Activated CD8-positive, alpha-beta memory T cell treated with anti-CD3 and anti-CD28 coated beads, Interleukin-2, amount 50 U/mL, for 24 hours (primary cell): Measurements from ENCODE around the gene MTA2.
"Not testable (repeated sequence)": the region's sequence is repeated elsewhere in the genome, so short reads cannot be mapped to it uniquely, and the experiment has no call there.

Experiments
- DNase-seq: peaks from one replicate; pipeline ENCODE4 v3.0.0-alpha.2; 2020; ENCODE audit errors: extremely low read depth

Gene MTA2

DNA sequence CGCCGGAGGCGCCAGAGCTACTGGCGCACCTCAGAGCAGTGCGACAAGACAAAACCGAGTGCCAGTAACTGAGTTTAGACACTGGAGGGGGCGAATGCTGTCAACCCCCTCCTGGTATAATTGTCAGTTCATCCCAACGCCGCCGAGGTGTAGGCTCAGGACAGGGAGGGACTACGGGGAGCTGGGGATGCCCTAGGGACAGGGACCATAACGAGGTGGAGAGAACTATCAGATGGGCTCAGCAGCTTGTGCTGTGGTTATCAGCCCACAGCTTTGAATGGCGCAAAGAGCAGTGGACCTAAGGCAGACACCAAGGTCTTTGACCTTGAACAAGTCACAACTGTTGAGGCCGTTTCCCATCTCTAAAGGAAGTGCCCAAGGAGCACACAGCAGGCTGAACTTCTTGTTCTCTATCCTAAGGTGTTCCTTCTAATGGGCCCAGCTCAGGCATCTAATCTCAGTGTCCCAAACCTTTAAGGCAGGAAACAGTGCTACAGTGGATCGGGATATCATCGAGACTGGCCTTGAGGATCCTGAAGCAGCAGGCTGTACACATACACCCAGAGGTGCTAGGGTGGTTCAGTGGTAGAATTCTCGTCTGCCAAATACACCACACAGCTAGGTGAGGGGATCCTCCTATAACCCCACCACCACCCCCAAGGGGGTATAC is 9.4 kb downstream of the MTA2 start:
- no peak for DNase-seq

GRCh38 chr11:62591448-62592145 is 10.1 kb downstream of the MTA2 start, which contains the start of gene TUT1:
Gene TUT1, minus strand, starts transcription at chr11:62591523. Its CDS starts 38 bp downstream, at chr11:62591485.
- DNase-seq: peak; percentile 93

GRCh38 chr11:62588966-62589637 is 12.6 kb downstream of the MTA2 start:
- DNase-seq: no peak

GRCh38 chr11:62585356-62585755 is 16.3 kb downstream of the MTA2 start:
- not testable (repeated sequence) for DNase-seq

DNA sequence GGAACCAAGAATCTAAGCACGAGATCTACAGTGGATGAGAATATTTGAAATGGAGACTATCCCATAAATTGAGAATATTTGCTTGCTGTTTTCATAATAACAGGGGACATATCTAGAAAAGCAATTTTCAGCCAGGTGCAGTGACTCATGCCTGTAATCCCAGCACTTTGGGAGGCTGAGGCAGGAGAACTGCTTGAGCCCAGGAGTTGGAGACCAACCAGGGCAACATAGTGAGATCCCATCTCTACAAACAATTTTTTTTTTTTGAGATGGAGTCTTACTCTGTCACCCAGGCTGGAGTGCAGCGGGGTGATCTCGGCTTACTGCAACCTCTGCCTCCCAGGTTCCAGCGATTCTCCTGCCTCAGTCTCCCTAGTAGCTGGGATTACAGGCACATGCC is 19.9 kb downstream of the MTA2 start:
- not testable (repeated sequence) for DNase-seq

DNA sequence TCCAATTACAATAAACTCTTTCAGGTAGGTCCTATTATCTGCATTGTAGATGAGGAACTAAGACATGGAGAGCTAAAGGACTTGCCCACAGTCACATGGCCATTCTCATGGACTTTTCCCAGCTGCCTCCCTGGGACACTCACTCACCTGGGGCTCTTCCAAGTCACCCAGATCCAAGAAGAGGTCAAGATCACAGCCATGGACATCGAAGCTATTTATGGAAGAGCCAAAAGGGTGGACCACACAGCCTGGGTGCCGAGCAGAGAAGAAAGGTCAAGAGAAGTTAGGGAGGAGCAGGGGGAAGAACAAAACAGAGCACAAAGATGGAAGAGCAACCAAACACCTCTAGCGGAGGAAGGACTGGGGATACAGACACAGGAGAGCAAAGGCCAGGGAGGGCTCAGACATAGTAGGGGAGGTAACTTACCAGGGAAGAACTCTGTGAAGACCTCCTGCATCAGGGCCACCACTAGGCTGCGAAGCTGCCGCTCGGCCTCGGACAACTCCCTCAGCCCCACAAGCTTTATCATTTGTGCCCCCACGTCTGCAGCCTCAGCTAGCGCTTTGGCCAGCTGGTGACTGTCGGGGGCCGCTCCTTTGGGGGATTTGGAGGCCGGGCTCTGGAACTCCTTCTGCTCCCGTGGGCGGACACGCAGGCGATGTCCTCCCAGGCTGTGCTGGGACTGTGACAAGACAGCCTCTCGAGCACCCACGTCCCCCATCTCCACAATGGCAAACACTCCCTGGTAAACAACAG is 20.5 kb downstream of the MTA2 start:
- no peak for DNase-seq

DNA sequence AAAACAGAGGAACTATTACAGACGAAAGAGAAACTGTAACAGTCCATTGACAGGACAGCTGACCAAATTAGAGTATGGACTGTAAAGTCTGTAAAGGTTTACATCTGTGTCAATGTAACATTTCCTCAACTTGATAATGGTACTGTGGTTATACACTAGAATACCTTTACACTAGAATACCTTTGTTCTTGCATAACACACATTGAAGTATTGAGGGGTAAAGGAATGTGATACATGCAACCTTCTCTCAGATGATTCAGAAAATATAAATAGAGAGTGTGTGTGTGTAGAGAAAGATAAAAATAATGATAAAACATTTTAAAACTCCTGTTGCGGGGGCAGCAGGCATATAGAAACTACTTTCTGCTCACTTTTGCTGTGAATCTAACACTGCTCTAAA is 22.4 kb downstream of the MTA2 start:
- no peak for DNase-seq

GRCh38 chr11:62578541-62578940 is 23.1 kb downstream of the MTA2 start:
- DNase-seq: no peak

- DNase-seq: no peak
Observed at GRCh38 chr11:62577046-62577714, 24.5 kb downstream of the MTA2 start.

DNA sequence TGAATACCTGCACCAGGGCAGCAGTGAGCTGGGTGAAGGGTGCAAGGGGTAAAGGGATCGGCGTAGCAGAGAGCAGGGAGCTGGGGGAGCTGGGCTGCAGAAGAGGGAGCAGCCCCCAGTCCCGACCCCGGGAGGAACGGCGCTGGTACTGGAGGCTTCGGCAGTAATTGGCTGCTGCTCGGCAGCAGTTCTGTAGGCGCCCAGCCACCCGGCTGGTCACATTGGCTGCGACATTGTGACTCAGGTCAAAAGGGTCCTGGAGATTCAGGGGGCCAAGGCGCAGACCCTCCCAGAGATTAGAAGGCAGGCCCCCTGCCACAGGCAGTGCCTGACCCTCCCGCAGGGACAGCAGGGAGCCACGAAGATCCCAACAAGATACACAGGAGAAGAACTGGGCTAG is 25.8 kb downstream of the MTA2 start:
- no peak for DNase-seq

GRCh38 chr11:62575156-62575555 is 26.5 kb downstream of the MTA2 start:
- no peak for DNase-seq

DNA sequence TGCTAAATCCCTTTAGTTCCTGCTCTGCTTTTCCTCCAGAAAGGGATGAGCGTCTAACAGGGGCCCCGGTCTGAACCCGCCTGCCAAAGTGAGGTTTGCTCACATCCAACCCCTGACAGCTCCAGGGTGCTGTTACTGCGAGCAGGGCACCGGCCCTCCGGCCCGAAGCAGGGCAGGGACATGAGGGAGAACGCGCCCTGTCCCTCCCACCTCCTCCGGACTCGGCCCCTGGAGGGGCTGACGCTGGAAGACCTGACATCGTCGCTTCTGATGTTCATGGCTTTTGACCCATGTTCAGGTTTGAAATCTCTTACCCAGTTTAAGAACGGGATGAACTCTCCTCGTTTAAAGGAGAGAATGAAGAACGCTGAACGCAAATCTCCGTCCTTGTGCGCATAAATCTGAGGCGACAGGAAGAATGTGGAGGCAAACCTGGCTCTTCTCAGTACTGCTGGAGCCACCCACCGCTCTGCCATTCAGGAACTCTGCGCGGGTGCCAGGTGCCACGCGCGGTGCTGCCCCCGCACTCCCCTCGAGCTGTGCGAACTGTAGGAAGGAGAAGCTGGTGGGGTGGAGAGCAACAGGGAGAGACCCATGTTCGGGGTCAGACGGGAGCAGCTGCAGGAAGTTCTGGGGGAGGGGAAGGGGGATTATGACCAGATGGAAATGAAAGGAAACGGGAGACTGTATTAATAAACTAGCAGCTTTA is 27.1 kb downstream of the MTA2 start:
- DNase-seq: no peak

GRCh38 chr11:62573592-62574362 is 27.9 kb downstream of the MTA2 start, which contains the start of gene EEF1G:
Gene EEF1G, minus strand, starts transcription at chr11:62573891. Its CDS starts 49 bp downstream, at chr11:62573842.
- DNase-seq: peak; percentile 96

- DNase-seq: no peak
Observed at GRCh38 chr11:62573006-62573591, 28.6 kb downstream of the MTA2 start.

DNA sequence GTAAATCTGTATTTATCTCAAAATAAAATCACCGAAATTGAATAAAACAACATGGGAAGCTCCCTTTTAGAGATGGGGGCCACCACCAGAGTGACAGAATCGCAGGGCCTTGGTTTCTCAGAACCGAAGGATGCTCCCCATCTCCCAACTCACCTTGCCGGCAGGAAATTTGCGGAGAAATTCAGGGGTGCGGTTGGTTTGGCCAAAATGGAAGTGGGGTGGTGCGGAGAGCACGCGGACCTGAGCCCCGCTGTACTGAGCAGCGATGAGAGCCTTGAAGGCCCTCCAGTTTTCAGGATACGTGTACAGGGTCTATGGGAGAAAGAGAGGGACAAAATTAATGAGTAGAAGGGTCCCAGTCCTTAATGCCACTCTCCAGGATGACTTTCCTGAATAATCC is 29.2 kb downstream of the MTA2 start:
- no peak for DNase-seq

DNA sequence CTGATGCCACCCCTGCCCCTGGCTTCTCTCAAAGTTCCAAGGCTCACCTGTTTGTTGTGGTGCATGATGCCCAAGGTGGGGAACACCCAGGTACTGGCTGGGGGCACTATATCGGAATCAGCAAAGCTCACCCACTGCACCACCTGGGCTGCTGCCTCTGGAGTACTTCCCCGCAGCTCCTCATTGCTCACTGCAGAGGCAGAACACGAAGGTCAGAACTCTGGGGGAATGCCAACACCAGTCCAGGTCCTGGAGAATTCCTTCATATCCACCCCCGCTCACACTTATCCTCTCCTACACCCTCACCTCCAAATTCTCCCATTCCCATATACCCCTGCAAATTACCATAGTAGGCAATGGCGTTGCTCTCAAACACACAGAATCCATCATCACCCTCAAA is 30.2 kb downstream of the MTA2 start:
- not testable (repeated sequence) for DNase-seq

DNA sequence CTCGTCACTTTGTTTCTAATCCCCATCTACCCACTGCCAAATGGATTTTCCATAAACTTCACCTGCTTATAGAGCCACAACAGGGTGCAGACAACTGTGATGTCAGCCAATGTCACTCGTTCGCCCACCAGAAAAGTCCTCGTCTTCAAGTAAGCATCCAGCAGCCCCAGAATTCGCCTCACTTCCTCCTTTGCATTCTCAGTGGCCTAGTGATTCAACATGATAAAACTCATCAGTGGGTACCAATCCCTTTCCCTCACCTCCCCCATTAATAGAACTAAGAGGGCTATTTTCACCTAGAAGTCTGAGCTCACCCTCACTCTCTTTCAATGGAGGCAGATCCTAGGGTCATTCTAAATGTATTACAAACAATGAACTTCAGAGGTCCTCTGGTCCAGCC is 30.8 kb downstream of the MTA2 start:
- not testable (repeated sequence) for DNase-seq

DNA sequence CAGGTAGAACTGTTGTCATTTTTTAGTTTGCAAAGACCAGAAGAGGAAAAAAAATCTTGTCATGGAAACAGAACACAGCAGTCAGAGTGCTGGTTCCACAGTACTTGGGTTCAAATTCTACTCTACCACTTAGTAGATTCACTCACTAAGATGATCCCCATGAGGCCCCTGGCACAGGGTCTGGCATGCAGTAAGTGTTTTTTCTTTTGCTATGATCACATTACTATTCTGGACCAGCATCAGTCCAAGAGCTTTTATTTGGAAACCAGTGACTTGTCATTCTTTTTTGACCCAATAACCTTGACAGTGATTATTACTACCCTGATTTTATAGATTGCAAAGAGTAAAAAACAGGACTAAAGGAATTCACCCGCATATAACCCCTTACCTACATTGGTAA is 32.1 kb downstream of the MTA2 start:
- DNase-seq: no peak

DNA sequence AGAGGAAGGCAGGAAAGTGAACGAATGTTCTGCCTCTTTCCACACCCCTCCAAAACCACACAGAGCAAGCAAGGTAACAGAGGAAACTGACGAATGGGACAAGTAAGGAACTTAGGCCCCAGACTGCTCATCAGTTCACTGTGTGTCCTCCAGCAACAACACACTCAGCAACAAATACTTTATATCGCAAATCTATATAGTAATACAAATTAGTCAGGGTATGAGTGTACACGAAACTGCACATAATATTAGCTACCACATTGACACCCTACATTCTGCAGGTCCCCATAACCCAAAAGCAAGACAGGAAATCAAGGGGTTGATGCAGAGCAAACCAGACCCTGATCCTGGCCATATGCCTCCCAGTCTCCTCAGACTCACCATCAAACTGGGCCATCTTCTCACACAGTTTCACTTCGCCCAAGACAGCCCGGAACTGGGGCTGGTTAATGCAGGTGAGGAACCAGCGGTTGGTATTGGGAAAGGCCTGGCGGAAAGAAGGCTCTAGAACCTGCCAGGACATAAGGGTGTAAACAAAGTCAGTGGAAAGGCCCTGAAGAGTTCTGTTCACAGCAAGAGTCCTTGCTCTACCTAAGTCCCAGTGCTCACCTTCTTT is 34.5 kb downstream of the MTA2 start:
- DNase-seq: no peak
